ENCODE measurements around the gene ZNF221. TPM values are rescaled to one million over a fixed set of nuclear protein-coding genes. Genes with fewer than 3 reads are reported as not detected.
A peak's percentile ranks its signal among the peaks of the same experiment; 100 is the strongest.
"Not testable (repeated sequence)": the region's sequence is repeated elsewhere in the genome, so short reads cannot be mapped to it uniquely, and the experiment has no call there.

ZNF221 gene
- 24.6 TPM for total RNA-seq

DNA sequence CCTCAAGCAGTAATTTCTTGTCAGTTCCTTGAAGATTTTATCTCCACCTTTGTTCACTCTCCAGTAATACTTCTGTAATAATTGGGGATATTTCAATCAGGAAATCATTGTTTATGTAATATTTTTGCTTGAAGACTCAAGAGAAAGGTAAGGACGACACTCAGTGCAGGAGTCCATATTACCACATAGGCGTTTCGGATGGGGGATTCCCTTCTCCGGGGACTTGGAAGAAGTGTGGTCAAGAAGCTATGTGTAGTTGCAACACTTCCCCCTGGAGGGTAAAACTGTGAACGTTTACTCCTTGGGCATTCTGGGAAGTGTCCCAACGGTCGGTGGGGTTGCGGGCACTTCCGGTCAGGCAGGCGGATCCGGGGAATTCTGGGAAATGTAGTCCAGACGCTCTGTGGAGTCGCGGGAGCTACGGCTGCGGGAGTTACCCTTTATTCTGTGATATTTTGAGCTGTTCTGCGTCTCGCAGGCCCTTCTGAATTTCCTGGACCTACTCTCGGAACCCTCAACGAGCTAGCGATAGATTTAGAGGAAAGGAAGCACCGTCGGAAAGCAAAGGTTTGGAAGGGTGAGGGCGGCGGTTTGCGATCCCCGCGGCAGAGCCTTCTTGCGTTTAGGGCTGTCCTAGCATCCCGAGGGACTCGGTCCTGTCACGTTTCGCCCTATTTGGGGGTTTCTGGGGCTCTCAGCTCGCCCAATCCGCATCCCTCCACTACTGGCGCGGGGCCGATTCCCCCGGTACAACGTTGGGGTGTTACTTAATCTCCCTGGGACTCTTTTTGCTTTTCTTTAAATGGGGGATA lies at the start of gene ZNF221:
ZNF221 (plus strand) TSS at position 395 of the 812 bp plus-strand sequence. CDS start 11,499 bp downstream, outside the sequence.
- peak; percentile 84 for DNase-seq

DNA sequence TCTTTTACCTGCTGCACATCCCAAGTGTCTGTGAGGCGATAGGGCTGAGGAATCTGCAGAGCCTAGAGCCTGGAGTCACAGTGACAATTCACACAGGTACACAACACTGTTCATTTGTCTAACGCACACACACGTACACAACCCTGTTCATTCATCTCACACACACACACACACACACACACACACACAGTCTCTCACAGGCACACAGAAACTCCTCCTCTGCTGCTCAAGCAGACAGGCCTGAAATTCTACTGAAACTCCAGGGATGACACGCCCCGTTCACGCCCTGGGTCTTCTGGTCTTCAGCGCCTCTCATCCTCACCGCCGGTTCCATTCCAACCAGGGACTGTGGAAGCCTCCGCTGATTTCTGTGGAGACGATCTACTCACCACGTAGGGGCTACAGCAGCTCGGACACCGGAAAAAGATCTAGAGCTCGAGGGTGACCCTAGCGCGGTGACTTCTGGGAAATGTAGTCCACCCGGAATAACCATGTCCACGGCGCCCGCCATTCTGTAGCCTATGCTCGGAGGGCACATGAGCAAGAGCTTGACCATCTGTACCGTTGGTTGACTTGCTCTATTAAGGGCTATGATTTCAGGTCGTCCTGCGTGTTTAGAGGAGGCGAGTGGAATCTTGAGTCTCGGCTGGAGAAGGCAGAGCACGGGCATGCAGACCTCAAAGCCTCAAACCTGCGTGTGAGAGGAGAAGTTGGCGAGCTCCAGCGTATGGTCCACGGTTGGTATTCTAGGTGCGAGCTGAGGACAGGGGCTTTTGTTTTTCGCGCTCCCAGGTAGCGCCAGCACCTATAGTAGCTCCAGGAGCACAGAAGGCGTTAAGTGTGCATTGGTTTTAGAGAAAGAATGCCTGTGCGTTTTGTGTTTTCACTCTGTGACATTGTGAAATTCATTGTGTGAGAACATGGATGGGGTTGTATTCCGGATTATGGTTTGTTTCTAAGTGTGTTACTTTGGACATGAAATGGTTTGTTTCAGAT lies 49.3 kb upstream of the ZNF221 start:
- DNase-seq, result peak; percentile 79

DNA sequence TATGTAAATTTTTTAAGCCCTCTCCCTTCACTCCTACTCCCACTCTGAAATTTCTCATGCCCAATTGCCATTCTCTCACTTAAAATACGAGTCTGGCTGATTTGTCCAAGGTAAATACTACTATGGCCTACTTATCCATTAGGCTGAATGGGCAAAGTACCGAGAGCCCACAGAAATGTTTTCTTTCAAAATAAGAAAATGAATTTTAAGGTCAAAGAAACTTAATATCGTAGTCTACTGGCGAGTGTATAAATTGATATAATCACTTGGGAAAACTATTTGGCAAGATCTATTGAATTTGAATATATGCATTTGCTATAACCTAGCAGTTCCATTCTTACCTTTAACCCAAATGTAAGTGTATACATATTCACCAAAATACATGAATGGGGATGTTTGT lies 48.6 kb upstream of the ZNF221 start:
- no peak for DNase-seq

DNA sequence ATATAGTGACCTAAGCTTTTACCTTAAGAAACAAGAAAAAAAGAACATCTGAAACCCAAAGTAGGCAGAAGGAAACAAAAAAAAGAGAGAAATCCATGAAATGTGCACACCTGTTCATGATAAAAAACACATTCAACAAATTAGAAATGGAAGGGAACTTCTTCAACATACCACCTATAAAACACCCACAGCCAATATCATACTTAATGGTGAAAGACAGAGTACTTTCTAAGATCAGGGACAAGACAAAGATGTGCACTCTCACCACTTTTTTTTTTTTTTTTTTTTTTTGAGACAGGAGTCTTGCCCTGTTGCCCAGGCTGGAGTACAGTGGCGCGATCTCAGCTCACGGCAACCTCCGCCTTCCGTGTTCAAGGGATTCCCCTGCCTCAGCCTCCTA lies 45.1 kb upstream of the ZNF221 start:
- DNase-seq, result no peak

GRCh38 chr19:43906774-43907173 lies 44.3 kb upstream of the ZNF221 start:
- no peak for DNase-seq

GRCh38 chr19:43908659-43909058 lies 42.4 kb upstream of the ZNF221 start:
- DNase-seq, result no peak

- DNase-seq, result no peak
These were observed 40.1 kb upstream of the ZNF221 start for GRCh38 chr19:43910884-43911283.

DNA sequence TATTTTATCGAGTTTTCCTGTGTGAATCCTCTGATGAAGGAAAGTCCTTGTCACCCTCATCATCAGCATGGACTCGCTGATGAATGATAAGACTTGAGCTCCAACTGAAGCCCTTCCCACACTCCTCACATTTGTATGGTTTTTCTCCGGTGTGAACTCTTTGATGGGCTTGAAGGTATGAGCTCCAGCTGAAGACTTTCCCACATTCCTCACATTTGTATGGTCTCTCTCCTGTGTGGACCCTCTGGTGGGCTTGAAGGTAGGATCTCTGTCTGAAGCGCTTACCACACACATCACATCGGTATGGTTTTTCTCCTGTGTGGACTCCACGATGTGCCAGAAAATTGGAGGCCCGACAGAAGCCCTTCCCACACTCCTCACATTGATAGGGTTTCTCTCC lies 37.6 kb upstream of the ZNF221 start:
- no peak for DNase-seq

GRCh38 chr19:43914051-43914450 lies 37.0 kb upstream of the ZNF221 start:
- no peak for DNase-seq

- DNase-seq, result no peak
These were observed 27.2 kb upstream of the ZNF221 start for GRCh38 chr19:43923875-43924274.

GRCh38 chr19:43928820-43929219 lies 22.2 kb upstream of the ZNF221 start:
- DNase-seq, result no peak

GRCh38 chr19:43934055-43934984 lies 16.7 kb upstream of the ZNF221 start:
- no peak for DNase-seq

- peak; percentile 89 for DNase-seq
These were observed 15.9 kb upstream of the ZNF221 start, which contains the start of gene ZNF45 for GRCh38 chr19:43934985-43935708. TSS of gene ZNF45 (minus strand) at chr19:43935282. CDS start at chr19:43922185, 13,097 bp downstream.

DNA sequence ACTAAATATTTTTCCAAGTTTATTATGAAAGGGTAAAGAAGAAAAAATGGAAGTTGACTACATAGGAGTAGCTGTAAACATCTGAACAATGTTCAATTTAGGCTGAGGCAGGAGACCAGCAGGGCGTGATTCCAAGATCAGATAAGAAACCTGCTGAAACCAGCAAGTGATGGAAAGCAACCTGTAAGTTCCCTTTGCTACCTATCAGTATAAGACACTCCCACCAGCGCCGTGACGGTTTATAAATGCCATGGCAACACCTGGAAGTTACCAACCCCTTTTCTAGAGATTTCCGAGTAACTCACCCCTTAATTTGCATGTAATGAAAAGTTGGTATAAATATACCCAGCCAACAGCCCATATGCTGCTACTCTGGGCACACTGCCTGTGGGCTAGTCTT lies 14.8 kb upstream of the ZNF221 start:
- DNase-seq, result no peak

GRCh38 chr19:43939557-43940260 lies 11.3 kb upstream of the ZNF221 start:
- DNase-seq, result no peak

- DNase-seq, result no peak
These were observed 10.3 kb upstream of the ZNF221 start for GRCh38 chr19:43940719-43941118.

DNA sequence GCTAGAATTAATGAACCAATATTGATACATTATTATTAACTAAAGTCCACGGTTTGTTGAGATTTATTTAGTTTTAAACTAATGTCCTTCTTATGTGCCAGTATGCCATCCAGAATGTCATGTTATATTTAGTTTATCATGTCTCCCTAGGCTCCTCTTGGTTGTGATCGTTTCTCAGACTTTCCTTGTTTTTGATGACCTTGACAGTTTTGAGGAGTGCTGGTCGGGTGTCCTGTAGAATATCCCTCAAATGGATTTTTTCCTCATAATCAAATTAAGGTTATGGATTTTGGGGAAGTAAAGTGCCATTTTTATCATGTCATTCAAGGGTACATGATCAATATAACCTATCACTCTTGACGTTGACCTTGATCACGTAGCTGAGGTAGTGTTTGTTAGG lies 9.8 kb upstream of the ZNF221 start:
- no peak for DNase-seq

GRCh38 chr19:43947412-43947811 lies 3.6 kb upstream of the ZNF221 start:
- DNase-seq, result not testable (repeated sequence)

DNA sequence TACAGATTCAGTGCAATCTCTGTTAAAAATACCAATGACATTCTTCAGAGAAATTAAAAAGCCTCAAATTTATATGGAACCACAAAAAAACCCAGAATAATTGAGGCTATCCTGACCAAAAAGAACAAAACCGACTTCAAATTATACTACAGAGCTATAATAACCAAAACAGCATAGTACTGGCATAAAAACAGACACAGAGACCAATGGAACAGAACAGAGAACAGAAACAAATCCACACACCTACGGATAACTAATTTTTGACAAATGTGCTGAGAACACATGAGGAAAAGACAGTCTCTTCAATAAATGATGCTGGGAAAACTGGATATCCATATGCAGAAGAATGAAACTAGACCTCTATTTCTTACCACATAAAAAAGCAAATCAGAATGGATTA lies 1.2 kb upstream of the ZNF221 start:
- not testable (repeated sequence) for DNase-seq

- DNase-seq, result no peak
These were observed 5.8 kb downstream of the ZNF221 start for GRCh38 chr19:43956827-43957226.

DNA sequence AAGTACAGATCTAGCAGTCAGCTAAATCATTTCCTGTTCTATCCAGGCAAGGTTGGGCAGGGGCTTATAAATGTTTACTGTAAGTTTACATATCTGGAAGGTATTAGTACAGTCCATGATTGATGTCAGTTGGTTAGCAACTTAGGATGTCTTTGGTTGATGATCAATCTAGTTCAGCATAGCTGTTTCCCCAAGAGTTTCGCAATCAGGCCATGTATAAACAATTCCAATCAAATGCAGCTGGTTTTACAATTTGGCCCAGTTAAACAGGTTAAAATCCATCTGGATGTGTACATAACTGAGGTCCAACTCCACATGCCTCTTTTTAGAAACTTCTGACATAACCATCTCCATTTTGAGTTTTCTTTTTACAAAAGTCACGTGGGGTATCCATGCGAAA lies 6.9 kb downstream of the ZNF221 start:
- DNase-seq, result no peak

Data from occipital lobe (tissue), 2 donors.